ENCODE results near the gene OAF. TPM values are rescaled to one million over a fixed set of nuclear protein-coding genes. Genes with fewer than 3 reads are reported as not detected.

The OAF gene
- total and polyA plus RNA-seq, 2 experiments from 2014 or later: 1.1 to 3.0 TPM

GRCh38 chr11:120182790-120183491 is 27.9 kb upstream of the OAF start:
- H3K4me2 ChIP-seq: no peak overlapping the region
- no peak overlapping the region for H3K4me3 ChIP-seq
- no peaks in the 10 kb centered on the region for H3F3A ChIP-seq (replicated peaks; ENCODE audit: low read depth)
- no peaks in the 10 kb centered on the region for H3K9me2 ChIP-seq (ENCODE audit: insufficient read depth)
- TF ChIP-seq ZNF114 (CRISPR knock-in tag; IDR thresholded peaks at IDR 0.05): no peak
- TF ChIP-seq CTCF (conservative IDR thresholded peaks at IDR 0.05; ENCODE audit: low read depth in 2 of 2): peak; percentile 54 to 74
- H3K36me3 Mint-ChIP-seq (ENCODE audit: low read depth): no peaks in the 10 kb centered on the region
- ATAC-seq: peak; percentile 73
- H3K27ac ChIP-seq (ENCODE audit: low read depth): no peak overlapping the region
- H3K27ac Mint-ChIP-seq: no peak overlapping the region
- no peaks in the 10 kb centered on the region for H3K79me2 ChIP-seq (replicated peaks; ENCODE audit: insufficient read depth)
- no peaks in the 10 kb centered on the region; the same call in 1 of the 2 replicates for H3K4me1 ChIP-seq (ENCODE audit: insufficient read depth)
- peaks cover 47% of the 10 kb centered on the region for H3K27me3 Mint-ChIP-seq (ENCODE audit: insufficient read depth, low read depth, poor library complexity)
- no peak overlapping the region for H3K4me3 Mint-ChIP-seq
- no peaks in the 10 kb centered on the region for H3K36me3 ChIP-seq (ENCODE audit: insufficient read depth)
- no peaks in the 10 kb centered on the region for H3K9me3 Mint-ChIP-seq
- no peak overlapping the region for H2AFZ ChIP-seq
- H3K27me3 ChIP-seq (ENCODE audit: insufficient read depth): peaks cover 13% of the 10 kb centered on the region; the same call in 1 of the 2 replicates
- DNase-seq (ENCODE audit: low spot score): peak; percentile 74
- H4K20me1 ChIP-seq (replicated peaks; ENCODE audit: insufficient read depth): no peaks in the 10 kb centered on the region
- peaks cover 36% of the 10 kb centered on the region for H3K4me1 Mint-ChIP-seq

GRCh38 chr11:120183701-120184141 is 27.1 kb upstream of the OAF start:
- H3K36me3 Mint-ChIP-seq (ENCODE audit: low read depth): no peaks in the 10 kb centered on the region
- H3F3A ChIP-seq (replicated peaks; ENCODE audit: low read depth): no peaks in the 10 kb centered on the region
- H3K4me1 Mint-ChIP-seq: peaks cover 38% of the 10 kb centered on the region
- no peak overlapping the region for H2AFZ ChIP-seq
- H3K36me3 ChIP-seq (ENCODE audit: insufficient read depth): no peaks in the 10 kb centered on the region
- no peak overlapping the region for H3K4me3 Mint-ChIP-seq
- DNase-seq (ENCODE audit: low spot score): no peak
- H4K20me1 ChIP-seq (replicated peaks; ENCODE audit: insufficient read depth): no peaks in the 10 kb centered on the region
- H3K27me3 ChIP-seq (ENCODE audit: insufficient read depth): peaks cover 13% of the 10 kb centered on the region; the same call in 1 of the 2 replicates
- H3K27ac ChIP-seq (ENCODE audit: low read depth): no peak overlapping the region
- no peak overlapping the region for H3K27ac Mint-ChIP-seq
- no peaks in the 10 kb centered on the region; the same call in 1 of the 2 replicates for H3K4me1 ChIP-seq (ENCODE audit: insufficient read depth)
- peaks cover 51% of the 10 kb centered on the region for H3K27me3 Mint-ChIP-seq (ENCODE audit: insufficient read depth, low read depth, poor library complexity)
- H3K4me3 ChIP-seq: no peak overlapping the region
- no peaks in the 10 kb centered on the region for H3K9me2 ChIP-seq (ENCODE audit: insufficient read depth)
- no peaks in the 10 kb centered on the region for H3K9me3 Mint-ChIP-seq
- no peaks in the 10 kb centered on the region for H3K79me2 ChIP-seq (replicated peaks; ENCODE audit: insufficient read depth)
- H3K4me2 ChIP-seq: no peak overlapping the region
- ATAC-seq: no peak
- TF ChIP-seq ZNF331 (CRISPR knock-in tag; IDR thresholded peaks at IDR 0.05; ENCODE audit: low read depth) (no peak), NANOG (IDR thresholded peaks at IDR 0.05; ENCODE audit: borderline replicate concordance) (no peak), JUNB (IDR thresholded peaks at IDR 0.05; ENCODE audit: unreplicated experiment) (no peak), STAT1 (IDR thresholded peaks at IDR 0.05; ENCODE audit: unreplicated experiment) (no peak), EZH2 (IDR thresholded peaks at IDR 0.05; ENCODE audit: low read depth, unreplicated experiment) (no peak), CTCF (conservative IDR thresholded peaks at IDR 0.05; ENCODE audit: low read depth in 2 of 2) (no peak), REST (IDR thresholded peaks at IDR 0.05; ENCODE audit: unreplicated experiment) (no peak), ZNF114 (CRISPR knock-in tag; IDR thresholded peaks at IDR 0.05) (no peak), CREB1 (CRISPR knock-in tag; IDR thresholded peaks at IDR 0.05; ENCODE audit: low read depth) (no peak)

Measured in GM23338 (cell line).